AG04449 (cell line): Measurements from ENCODE around the gene LAMA2.

ENCODE experiments used
- CTCF ChIA-PET: fragments of 350-600 bp; formaldehyde crosslinking; extraction: SDS; loops from one replicate; lab custom pipeline; 2021; ENCODE audit warnings: antibody characterized with exemption; lab: Yijun Ruan, JAX
- POLR2A ChIA-PET: fragments of 400-600, 350-600 bp; formaldehyde crosslinking; extraction: SDS; loops from one replicate; lab custom pipeline; 2020; ENCODE audit warnings: antibody characterized with exemption, inconsistent platforms; lab: Yijun Ruan, JAX
- DNase-seq: peaks from one replicate; pipeline ENCODE4 v3.0.0-alpha.2; 2010; ENCODE audit warnings: low read depth, low spot score
- H3K4me3 ChIP-seq: 2 replicates; pipeline ENCODE4 v1.5.1; 2011; ENCODE audit warnings: low read depth, mild to moderate bottlenecking, control low read depth, low read length
- TF ChIP-seq, protein P1 (sequence below): IDR thresholded peaks from one replicate; pipeline ENCODE4 v1.5.1; 2011; ENCODE audit warnings: mild to moderate bottlenecking, moderate library complexity, low read length, control low read depth, inconsistent platforms; ENCODE audit not compliant: insufficient read depth; ENCODE audit errors: missing control alignments

Gene LAMA2

DNA sequence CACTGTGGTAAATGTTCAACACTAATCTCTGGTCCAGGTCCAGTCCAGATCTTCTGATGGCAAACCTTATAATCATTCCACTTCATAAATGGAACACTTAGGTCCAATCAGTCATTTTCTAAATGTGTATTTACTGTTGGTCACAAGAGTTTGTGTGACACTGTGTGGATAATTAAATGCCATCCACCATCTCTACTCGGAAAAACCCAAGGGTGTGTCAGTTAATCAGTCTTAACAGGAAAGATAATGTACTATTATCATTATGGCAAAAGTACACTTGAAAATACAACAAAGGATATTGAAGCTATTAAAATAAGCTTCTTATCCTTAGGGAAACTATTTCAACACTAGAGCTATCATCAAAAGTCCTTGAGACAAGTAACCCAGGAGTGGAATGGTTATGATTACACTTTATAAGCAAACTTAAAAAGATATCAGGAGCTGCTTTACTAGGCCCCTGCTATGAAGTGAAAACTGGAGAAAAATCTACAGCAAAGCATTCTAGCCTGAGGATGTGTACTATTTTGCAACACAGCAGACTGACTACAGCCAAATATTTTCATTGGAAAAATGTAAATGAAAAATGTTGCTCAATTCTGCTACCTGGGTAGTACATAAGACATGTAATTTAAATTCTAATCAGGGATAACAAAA lies 227.9 kb downstream of the LAMA2 start:
- ChIA-PET POLR2A (no interaction called here), CTCF (no interaction called here)
- TF ChIP-seq, protein P1, sequence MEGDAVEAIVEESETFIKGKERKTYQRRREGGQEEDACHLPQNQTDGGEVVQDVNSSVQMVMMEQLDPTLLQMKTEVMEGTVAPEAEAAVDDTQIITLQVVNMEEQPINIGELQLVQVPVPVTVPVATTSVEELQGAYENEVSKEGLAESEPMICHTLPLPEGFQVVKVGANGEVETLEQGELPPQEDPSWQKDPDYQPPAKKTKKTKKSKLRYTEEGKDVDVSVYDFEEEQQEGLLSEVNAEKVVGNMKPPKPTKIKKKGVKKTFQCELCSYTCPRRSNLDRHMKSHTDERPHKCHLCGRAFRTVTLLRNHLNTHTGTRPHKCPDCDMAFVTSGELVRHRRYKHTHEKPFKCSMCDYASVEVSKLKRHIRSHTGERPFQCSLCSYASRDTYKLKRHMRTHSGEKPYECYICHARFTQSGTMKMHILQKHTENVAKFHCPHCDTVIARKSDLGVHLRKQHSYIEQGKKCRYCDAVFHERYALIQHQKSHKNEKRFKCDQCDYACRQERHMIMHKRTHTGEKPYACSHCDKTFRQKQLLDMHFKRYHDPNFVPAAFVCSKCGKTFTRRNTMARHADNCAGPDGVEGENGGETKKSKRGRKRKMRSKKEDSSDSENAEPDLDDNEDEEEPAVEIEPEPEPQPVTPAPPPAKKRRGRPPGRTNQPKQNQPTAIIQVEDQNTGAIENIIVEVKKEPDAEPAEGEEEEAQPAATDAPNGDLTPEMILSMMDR = no peak
- H3K4me3 ChIP-seq = no peak overlapping the region
- no peak for DNase-seq

DNA sequence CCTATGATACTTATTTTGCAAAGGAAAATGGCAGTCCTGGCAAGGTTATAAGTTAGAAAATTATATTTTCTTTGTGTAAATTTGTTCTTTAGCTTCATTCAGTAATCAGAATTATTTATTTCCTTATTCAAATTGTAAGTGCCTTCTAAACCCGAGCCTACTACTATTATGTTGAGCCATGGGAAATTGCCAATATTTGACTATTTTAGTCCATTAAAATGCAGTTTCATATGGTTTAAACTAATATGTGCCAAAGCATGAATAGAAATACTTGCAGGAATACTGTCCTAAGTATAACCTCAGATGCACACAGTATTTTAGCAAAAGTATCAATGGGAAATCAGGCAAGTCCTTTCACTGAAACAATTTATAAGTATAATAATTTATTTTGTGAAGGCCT lies 228.4 kb downstream of the LAMA2 start:
- ChIA-PET CTCF (no interaction called here), POLR2A (no interaction called here)
- DNase-seq = no peak
- TF ChIP-seq, protein P1 = no peak
- no peak overlapping the region for H3K4me3 ChIP-seq

DNA sequence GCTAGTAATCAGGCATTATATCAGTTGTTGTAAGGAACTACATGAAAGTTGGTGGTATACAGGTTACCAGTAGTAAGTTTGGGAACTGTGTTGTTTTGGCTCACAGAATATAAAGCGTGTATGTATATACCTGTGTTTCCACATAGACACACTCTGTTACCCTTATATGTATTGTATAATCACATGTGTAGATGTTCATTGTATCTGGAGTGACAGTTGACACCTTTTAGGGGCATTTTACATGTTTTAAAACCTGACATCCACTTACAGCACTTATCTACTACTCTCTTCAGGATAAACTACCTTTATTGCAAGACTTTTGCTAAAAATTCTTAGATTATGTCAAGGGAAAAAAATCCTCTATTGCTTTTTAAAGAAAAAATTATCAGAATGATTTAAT lies 228.9 kb downstream of the LAMA2 start:
- no peak overlapping the region for H3K4me3 ChIP-seq
- POLR2A ChIA-PET = no interaction called here
- no peak for DNase-seq
- TF ChIP-seq, protein P1 = no peak
- CTCF ChIA-PET = no interaction called here

DNA sequence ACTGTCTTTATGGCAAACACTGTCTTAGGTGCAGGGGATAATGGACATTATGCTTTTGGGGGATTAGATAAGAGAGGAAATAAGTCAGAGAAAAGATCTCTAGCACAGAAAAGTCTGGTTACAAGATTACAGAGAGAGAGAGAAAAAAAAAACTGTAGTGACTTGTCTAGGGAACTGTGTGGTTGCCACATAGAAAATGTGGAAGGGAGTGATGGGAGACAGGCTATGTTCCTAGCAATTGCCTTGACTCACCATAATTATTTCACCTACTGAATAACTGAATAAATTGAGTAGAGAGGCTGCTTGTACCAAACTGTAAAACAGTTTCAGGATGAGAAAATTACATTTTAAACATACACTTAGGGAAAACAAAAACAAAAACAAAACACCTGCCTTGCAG lies 229.7 kb downstream of the LAMA2 start:
- no peak overlapping the region for H3K4me3 ChIP-seq
- CTCF ChIA-PET = no interaction called here
- TF ChIP-seq, protein P1 = no peak
- POLR2A ChIA-PET = no interaction called here
- no peak for DNase-seq

DNA sequence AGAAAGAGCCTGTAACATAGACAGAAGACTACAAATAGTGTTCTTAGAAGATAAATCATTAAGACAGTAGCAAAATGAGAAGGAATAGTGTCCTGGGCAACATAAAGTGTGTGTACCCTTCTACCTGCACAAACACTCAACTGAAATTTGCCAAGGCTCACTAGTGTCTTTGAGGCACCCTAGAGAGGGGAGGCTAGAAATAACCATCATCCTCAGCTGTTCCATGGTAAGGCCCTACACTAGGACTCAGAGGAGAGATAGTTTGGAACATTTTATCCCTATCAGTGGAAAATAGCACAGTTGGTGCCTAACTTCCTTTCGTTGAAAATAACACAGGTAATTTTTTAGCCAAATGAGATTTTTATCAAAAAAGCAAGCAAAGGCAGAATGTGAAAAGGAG lies 230.7 kb downstream of the LAMA2 start:
- POLR2A ChIA-PET = no interaction called here
- TF ChIP-seq, protein P1 = no peak
- H3K4me3 ChIP-seq = no peak overlapping the region
- DNase-seq = no peak
- CTCF ChIA-PET = no interaction called here

DNA sequence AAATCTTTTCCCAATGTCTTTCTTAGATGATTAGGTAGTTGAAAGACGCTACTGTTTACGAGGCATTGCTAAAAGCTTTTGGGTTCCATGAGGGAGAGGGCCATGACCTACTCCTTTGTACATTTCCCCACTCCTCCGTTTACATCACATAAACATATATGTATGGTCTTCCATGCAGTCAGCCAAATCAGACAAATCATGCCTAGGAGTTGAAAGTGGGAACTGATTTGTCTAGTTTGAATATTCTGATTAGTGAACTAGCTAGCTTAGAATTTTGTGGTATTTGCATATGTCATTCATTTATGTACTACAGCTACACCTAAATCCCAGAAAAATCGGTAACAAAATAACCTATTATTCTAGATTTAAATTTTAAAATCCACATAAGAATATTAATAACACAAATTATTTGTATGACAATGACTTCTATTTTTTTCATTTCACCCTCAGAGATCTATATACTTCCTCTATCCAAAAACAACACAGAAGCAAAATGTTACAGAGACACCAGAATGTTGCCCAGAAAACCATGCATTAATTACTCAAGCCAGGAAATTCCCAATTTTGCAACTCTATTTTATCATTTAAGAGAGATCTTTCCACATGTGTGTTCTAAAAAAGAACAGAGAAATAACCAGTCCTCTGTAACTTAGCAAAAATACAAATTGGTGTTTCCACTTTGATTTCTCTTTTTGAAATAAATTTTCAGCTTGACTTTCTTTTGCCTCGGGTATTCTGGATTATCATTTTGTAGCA lies 231.9 kb downstream of the LAMA2 start:
- TF ChIP-seq, protein P1 = no peak
- DNase-seq = no peak
- H3K4me3 ChIP-seq = no peak overlapping the region
- POLR2A ChIA-PET = no interaction called here
- CTCF ChIA-PET = no interaction called here
